Lower lobe of right lung (tissue), 2 donors: Measurements from ENCODE around the gene HEXD. TPM values are rescaled to one million over a fixed set of nuclear protein-coding genes. Genes with fewer than 3 reads are reported as not detected.

ENCODE experiments used
- ATAC-seq, 2 donors: fragments of 200-7000 bp; cut with Tn5 transposase; one replicate each; pipeline ENCODE4 v1.9.1; 2020 to 2022; ENCODE audit warnings: mild to moderate bottlenecking in 2 of 2, moderate library complexity in 2 of 2
- DNase-seq: peaks from one replicate; pipeline ENCODE4 v3.0.0-alpha.2; 2020
- H3K27ac ChIP-seq: fragments of 200-600 bp; one replicate; pipeline ENCODE4 v1.8.0; 2022
- H3K27me3 ChIP-seq: fragments of 200-600 bp; one replicate; pipeline ENCODE4 v1.8.0; 2022; ENCODE audit warnings: low read depth
- H3K36me3 ChIP-seq: fragments of 200-600 bp; one replicate; pipeline ENCODE4 v1.8.0; 2022; ENCODE audit warnings: mild to moderate bottlenecking
- H3K4me1 ChIP-seq: fragments of 200-600 bp; one replicate; pipeline ENCODE4 v1.8.0; 2022
- H3K4me3 ChIP-seq: fragments of 200-600 bp; one replicate; pipeline ENCODE4 v1.8.0; 2022; ENCODE audit warnings: mild to moderate bottlenecking
- H3K9me3 ChIP-seq: fragments of 200-600 bp; one replicate; pipeline ENCODE4 v1.8.0; 2022
- intact Hi-C: fragments of 100-400 bp; cut with DNase I; formaldehyde crosslinking; loops from one replicate; pipeline ENCODE4 v1.11.0; 2022
- total RNA-seq: library from RNA; stranded (reverse); fragmentation: NEBNext Ultra II Directional; extraction: Animal tissue kit (Norgen Biotek cat#: 25700); gene quantifications from one replicate; pipeline ENCODE4 v1.2.1, GENCODE V29; 2021
- TF ChIP-seq, protein P1 (sequence below): fragments of 200-600 bp; IDR thresholded peaks from one replicate; pipeline ENCODE4 v1.8.0; 2022; ENCODE audit warnings: antibody characterized with exemption, mild to moderate bottlenecking
- donor health status: DM: no; HTN: yes; CAD: no; lungs with severe emphysema.

The HEXD gene
- total RNA-seq, 1 donor from 2014 or later: 60.2 TPM

GRCh38 chr17:82392941-82393340 lies 25.2 kb upstream of the HEXD start:
- H3K4me3 ChIP-seq: no peak overlapping the region
- intact Hi-C loops: no loop called here
- DNase-seq: no peak

DNA sequence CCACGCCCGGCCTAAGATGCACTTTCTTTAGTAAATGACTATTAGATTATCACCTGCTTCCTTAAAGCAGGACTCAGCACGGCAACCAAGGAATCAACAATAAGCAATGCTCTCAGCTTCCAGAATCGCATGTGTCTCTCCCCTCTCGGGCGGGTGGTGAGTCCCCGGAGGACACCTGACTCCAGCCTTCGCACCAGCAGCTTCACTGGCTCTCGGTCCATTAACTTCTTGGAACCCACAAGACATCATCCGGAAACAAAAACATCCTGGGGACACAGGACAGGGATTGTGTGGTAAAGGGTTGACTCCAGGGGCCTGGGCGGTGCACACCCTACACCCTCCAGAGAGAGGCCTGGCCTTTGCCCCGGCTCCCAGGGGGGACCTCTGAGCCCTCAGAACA lies 23.9 kb upstream of the HEXD start:
- TF ChIP-seq, protein P1, sequence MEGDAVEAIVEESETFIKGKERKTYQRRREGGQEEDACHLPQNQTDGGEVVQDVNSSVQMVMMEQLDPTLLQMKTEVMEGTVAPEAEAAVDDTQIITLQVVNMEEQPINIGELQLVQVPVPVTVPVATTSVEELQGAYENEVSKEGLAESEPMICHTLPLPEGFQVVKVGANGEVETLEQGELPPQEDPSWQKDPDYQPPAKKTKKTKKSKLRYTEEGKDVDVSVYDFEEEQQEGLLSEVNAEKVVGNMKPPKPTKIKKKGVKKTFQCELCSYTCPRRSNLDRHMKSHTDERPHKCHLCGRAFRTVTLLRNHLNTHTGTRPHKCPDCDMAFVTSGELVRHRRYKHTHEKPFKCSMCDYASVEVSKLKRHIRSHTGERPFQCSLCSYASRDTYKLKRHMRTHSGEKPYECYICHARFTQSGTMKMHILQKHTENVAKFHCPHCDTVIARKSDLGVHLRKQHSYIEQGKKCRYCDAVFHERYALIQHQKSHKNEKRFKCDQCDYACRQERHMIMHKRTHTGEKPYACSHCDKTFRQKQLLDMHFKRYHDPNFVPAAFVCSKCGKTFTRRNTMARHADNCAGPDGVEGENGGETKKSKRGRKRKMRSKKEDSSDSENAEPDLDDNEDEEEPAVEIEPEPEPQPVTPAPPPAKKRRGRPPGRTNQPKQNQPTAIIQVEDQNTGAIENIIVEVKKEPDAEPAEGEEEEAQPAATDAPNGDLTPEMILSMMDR: no peak
- H3K36me3 ChIP-seq: peaks cover 29% of the 10 kb centered on the region

More at GRCh38 chr17:82392941-82393340, 25.2 kb upstream of the HEXD start:
- ATAC-seq: no peak
- Histone ChIP-seq H3K4me1 (no peaks in the 10 kb centered on the region), H3K27me3 (no peaks in the 10 kb centered on the region), H3K9me3 (no peaks in the 10 kb centered on the region), H3K27ac (no peak overlapping the region), H3K36me3 (peaks cover 29% of the 10 kb centered on the region)
- TF ChIP-seq, protein P1: no peak

DNA sequence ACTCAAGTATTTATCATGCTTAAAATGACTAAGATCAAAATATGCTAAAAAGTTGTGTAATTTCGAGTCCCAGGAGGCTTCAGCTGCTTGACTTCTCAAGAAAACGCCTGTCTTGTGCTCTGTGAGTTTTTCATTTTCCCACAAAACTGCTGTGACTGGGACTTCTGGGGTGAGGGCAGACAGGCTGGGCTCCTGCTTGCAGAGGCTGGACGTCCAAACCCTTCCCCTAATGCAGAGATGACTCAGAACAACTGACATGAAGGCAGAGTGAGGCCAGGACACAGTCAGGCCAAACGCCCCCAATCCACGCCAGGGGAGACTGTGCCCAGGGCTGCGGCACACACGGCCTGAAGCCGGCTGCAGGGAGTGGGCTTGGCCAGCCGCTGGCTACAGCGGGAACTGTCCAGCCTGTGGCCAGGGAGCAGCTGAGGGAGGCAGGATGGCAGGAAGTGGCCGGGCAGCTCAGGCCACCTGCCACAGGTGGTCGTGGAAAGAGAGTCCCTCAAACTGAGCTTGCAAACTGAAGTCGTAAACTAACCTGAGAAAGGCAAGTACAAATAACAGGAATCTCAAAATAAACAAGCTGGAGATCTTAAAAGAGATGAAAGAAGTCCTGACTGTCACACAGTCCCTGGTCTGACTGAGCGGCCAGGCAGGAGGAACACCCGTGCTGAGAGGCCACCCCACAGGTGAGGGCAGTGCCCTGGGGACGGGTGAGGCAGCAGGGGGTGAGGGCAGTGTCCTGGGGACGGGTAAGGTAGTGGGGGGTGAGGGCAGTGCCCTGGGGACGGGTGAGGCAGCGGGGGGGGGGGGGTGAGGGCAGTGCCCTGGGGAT lies 21.3 kb upstream of the HEXD start:
- H3K9me3 ChIP-seq: no peaks in the 10 kb centered on the region
- no peak overlapping the region for H3K27ac ChIP-seq
- intact Hi-C loops: no loop called here
- ATAC-seq (no peak), DNase-seq (peak; percentile 20)
- TF ChIP-seq, protein P1: no peak
- no peaks in the 10 kb centered on the region for H3K27me3 ChIP-seq
- H3K36me3 ChIP-seq: peaks cover 31% of the 10 kb centered on the region
- H3K4me3 ChIP-seq: no peak overlapping the region
- H3K4me1 ChIP-seq: peaks cover 15% of the 10 kb centered on the region

More for the DNA sequence above, 23.9 kb upstream of the HEXD start:
- H3K4me3 ChIP-seq: no peak overlapping the region
- ATAC-seq: no peak
- intact Hi-C loops: no loop called here
- H3K4me1 ChIP-seq: peaks cover 2% of the 10 kb centered on the region
- H3K9me3 ChIP-seq: no peaks in the 10 kb centered on the region
- no peaks in the 10 kb centered on the region for H3K27me3 ChIP-seq
- no peak overlapping the region for H3K27ac ChIP-seq
- no peak for DNase-seq

GRCh38 chr17:82397449-82398335 lies 20.5 kb upstream of the HEXD start:
- TF ChIP-seq, protein P1: no peak
- Histone ChIP-seq H3K36me3 (peaks cover 31% of the 10 kb centered on the region), H3K9me3 (no peaks in the 10 kb centered on the region), H3K27me3 (no peaks in the 10 kb centered on the region), H3K4me1 (peaks cover 15% of the 10 kb centered on the region), H3K4me3 (no peak overlapping the region), H3K27ac (no peak overlapping the region)
- peak; percentile 43 for DNase-seq
- no peak for ATAC-seq
- intact Hi-C loops: no loop called here

GRCh38 chr17:82399041-82399441 lies 19.1 kb upstream of the HEXD start:
- H3K27ac ChIP-seq: no peak overlapping the region
- H3K9me3 ChIP-seq: no peaks in the 10 kb centered on the region
- ATAC-seq (no peak), DNase-seq (no peak)
- H3K27me3 ChIP-seq: no peaks in the 10 kb centered on the region
- H3K4me1 ChIP-seq: peaks cover 15% of the 10 kb centered on the region
- no peak overlapping the region for H3K4me3 ChIP-seq
- intact Hi-C loops: no loop called here
- TF ChIP-seq, protein P1: no peak
- H3K36me3 ChIP-seq: peaks cover 32% of the 10 kb centered on the region
